ENCODE results near the gene FAM241A. TPM values are rescaled to one million over a fixed set of nuclear protein-coding genes. Genes with fewer than 3 reads are reported as not detected.

The FAM241A gene
- total and polyA plus RNA-seq, 8 donors = 0.58 to 8.4 (median 3.1) TPM; not detected in 1

DNA sequence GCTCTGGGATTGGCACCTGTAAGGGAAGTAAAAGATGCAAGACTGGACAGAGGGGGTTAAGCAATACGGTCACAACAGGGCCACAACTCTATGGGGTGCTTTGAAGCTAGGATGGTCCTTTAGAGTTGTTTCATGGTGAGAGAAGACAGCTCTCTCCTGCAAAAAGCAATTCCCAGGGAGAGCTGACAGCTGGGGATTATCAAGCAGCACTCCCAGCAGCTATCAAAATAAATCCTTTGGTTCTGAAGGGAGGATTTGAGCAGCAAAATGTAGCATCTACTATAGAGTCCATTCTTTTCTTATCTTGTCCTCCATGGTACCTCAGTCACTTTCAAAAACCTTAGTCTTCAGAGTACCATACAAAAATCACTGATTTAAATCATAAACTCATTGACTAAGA, 51.2 kb downstream of the FAM241A start:
- WGBS, 5 donors = 64 to 91% (median 75%) methylated on average over 1 of the region's 1 CpG
- Histone ChIP-seq H3K9me3 (no peaks in the 10 kb centered on the region), H3K4me1 (no peaks in the 10 kb centered on the region), H3K4me3 (no peak overlapping the region), H3K27me3 (no peaks in the 10 kb centered on the region), H3K27ac (no peak overlapping the region), H3K36me3 (peaks cover 0 to under 1% (median 0%) of the 10 kb centered on the region in 4 donors)
- no peak for DNase-seq
- TF ChIP-seq, protein P1, sequence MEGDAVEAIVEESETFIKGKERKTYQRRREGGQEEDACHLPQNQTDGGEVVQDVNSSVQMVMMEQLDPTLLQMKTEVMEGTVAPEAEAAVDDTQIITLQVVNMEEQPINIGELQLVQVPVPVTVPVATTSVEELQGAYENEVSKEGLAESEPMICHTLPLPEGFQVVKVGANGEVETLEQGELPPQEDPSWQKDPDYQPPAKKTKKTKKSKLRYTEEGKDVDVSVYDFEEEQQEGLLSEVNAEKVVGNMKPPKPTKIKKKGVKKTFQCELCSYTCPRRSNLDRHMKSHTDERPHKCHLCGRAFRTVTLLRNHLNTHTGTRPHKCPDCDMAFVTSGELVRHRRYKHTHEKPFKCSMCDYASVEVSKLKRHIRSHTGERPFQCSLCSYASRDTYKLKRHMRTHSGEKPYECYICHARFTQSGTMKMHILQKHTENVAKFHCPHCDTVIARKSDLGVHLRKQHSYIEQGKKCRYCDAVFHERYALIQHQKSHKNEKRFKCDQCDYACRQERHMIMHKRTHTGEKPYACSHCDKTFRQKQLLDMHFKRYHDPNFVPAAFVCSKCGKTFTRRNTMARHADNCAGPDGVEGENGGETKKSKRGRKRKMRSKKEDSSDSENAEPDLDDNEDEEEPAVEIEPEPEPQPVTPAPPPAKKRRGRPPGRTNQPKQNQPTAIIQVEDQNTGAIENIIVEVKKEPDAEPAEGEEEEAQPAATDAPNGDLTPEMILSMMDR (IDR thresholded peaks at IDR 0.05) = no peak
- TF ChIP-seq POLR2A (IDR thresholded peaks at IDR 0.05) (no peak), EP300 (IDR thresholded peaks at IDR 0.05) (no peak)
- intact Hi-C loops (cut with DNase I; ENCODE audit: low total_unique reads) = no loop called here

DNA sequence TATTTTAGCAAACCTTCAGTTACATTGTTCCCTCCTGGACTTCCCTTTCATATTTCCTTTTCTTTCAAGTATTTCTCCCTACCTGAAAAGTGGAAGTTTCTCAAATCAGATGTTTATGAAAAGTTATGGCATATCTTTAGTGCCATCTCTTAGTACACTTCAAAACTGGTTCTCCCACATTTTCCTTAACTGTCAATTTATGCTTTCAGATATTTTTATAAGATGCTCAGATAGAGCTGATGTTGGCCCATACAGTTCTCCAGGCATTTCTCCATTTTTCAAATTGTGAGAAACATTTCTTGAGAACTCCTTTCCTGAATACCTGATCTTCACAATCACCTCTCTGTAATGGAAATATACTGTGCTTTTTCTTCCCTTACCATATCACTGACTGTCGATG, 53.8 kb downstream of the FAM241A start:
- no peaks in the 10 kb centered on the region for H3K9me3 ChIP-seq
- no peak for DNase-seq
- TF ChIP-seq POLR2AphosphoS5 (IDR thresholded peaks at IDR 0.05) (no peak), EP300 (IDR thresholded peaks at IDR 0.05) (no peak), POLR2A (IDR thresholded peaks at IDR 0.05) (no peak)
- TF ChIP-seq, protein P1 (IDR thresholded peaks at IDR 0.05) = no peak
- WGBS, 5 donors = 60 to 79% (median 68%) methylated on average over 1 of the region's 1 CpG
- H3K4me1 ChIP-seq = no peaks in the 10 kb centered on the region
- H3K27ac ChIP-seq = no peak overlapping the region
- no peaks in the 10 kb centered on the region for H3K27me3 ChIP-seq
- intact Hi-C loops (cut with DNase I; ENCODE audit: low total_unique reads) = no loop called here
- no peaks in the 10 kb centered on the region for H3K36me3 ChIP-seq
- no peak overlapping the region for H3K4me3 ChIP-seq

DNA sequence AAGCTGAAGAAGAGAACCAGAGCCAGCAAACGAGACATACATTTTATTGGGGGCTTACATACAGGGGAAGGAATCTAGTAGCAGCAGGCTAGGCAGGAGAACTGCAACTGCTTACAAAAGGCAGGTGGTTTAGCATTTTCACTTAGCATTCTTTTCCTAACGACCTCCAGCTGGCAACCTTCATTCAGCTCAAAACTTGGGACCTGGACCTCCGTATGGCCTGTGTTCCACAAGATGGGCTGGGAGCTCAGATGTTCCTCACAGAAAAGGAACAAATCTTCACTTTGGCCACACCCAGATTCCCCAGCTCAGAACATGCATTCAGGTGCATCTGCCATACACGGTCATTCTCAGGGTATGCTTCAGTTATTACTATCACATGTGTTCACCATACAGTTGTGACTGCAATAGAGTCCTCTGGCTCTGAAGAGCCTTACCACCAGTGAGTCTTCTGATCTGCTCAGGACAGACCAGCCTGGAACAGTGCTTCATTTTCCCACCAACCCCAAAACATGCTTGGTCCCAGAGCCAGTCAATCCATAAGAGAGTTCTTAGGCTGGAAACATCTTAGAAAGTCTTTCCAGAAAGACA, 56.8 kb downstream of the FAM241A start:
- TF ChIP-seq POLR2AphosphoS5 (IDR thresholded peaks at IDR 0.05) = no peak
- TF ChIP-seq POLR2A (IDR thresholded peaks at IDR 0.05) = no peak
- TF ChIP-seq, protein P1 (IDR thresholded peaks at IDR 0.05) = no peak
- no peak for TF ChIP-seq EP300 (IDR thresholded peaks at IDR 0.05)
- intact Hi-C loops (cut with DNase I; ENCODE audit: low total_unique reads) = no loop called here
- DNase-seq = no peak
- Histone ChIP-seq H3K27me3 (no peaks in the 10 kb centered on the region), H3K9me3 (no peaks in the 10 kb centered on the region), H3K4me3 (no peak overlapping the region), H3K36me3 (no peaks in the 10 kb centered on the region), H3K27ac (no peak overlapping the region), H3K4me1 (no peaks in the 10 kb centered on the region)
- 61 to 79% (median 74%) methylated on average over 3 to 4 of the region's 4 CpGs for WGBS, 5 donors

DNA sequence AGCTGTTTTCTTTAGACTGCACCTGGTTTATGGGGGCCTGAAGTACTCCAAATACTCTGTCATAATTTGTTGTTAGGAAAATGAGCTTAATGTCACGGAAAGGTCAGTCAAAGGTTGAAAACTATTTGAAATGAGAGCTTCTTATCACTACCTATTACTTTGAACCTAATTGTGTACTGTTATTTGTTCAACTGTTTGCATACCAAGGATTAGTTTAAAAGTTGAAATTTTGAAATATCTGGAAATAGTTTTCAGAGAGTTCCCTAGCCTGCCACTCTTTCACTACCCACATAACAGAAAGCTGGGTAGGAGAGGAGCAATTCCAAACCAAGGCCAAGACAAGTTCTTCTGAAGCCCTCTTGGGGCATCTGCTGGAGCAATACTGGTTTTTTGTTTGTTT, 58.3 kb downstream of the FAM241A start:
- no peak for TF ChIP-seq POLR2AphosphoS5 (IDR thresholded peaks at IDR 0.05)
- TF ChIP-seq POLR2A (IDR thresholded peaks at IDR 0.05) = no peak
- TF ChIP-seq, protein P1 (IDR thresholded peaks at IDR 0.05) = no peak
- TF ChIP-seq EP300 (IDR thresholded peaks at IDR 0.05) = no peak
- 49 to 74% (median 69%) methylated on average over 1 of the region's 1 CpG for WGBS, 5 donors
- no peaks in the 10 kb centered on the region for H3K9me3 ChIP-seq

More for the DNA sequence above, 58.3 kb downstream of the FAM241A start:
- no peaks in the 10 kb centered on the region for H3K27me3 ChIP-seq
- no peaks in the 10 kb centered on the region for H3K36me3 ChIP-seq
- H3K4me1 ChIP-seq = no peaks in the 10 kb centered on the region
- no peak overlapping the region for H3K27ac ChIP-seq
- DNase-seq = no peak
- intact Hi-C loops (cut with DNase I; ENCODE audit: low total_unique reads) = no loop called here
- no peak overlapping the region for H3K4me3 ChIP-seq
